K562 (cell line): ENCODE measurements around the gene TTC13. TPM values are rescaled to one million over a fixed set of nuclear protein-coding genes. Genes with fewer than 3 reads are reported as not detected.
A peak's percentile ranks its signal among the peaks of the same experiment; 100 is the strongest.

Experiments used
- ATAC-seq: fragments of 200-7000 bp; cut with Tn5 transposase; 3 replicates; pipeline ENCODE4 v1.9.1; 2020; ENCODE audit warnings: moderate library complexity
- BruUV-seq: library from RNA; stranded (reverse); fragments of 400-500 nt; replicated peaks from 2 replicates; lab custom pipeline; 2021; lab: Mats Ljungman, UMichigan
- CTCF ChIA-PET: fragments of 300-600 bp; formaldehyde crosslinking; extraction: SDS; loops from one replicate; lab custom pipeline; 2021; ENCODE audit warnings: low intra/inter-chr PET ratio; lab: Yijun Ruan, JAX
- POLR2A ChIA-PET: fragments of 300-600, 350-650 bp; sonication (Branson Sonifier 250); formaldehyde crosslinking; extraction: SDS; loops from one replicate; lab custom pipeline; 2021; ENCODE audit warnings: antibody characterized with exemption, inconsistent platforms; lab: Yijun Ruan, JAX
- DNase-seq, 4 experiments: peaks; one replicate each; pipeline versions ENCODE4 v3.0.0 to v3.0.0-alpha.2; 2011 to 2018; ENCODE audit warnings: low spot score in 3 of 4, mixed read lengths in 3 of 4; ENCODE audit errors: extremely low read depth in 1 of 4
- FAIRE-seq: peaks from 2 replicates; lab custom pipeline; 2011; peaks lifted over from hg19 to GRCh38; lab: Jason Lieb, UNC
- H2AFZ ChIP-seq: 2 replicates; pipeline ENCODE4 v1.6.0; 2011; ENCODE audit warnings: low read depth, low read length, control low read depth, inconsistent platforms
- H3K27ac ChIP-seq: fragments of 200-600 bp; 3 replicates; pipeline ENCODE4 v1.8.0; 2011; ENCODE audit warnings: low read depth, mild to moderate bottlenecking, control low read depth, inconsistent platforms, low read length, moderate library complexity, mixed read lengths; ENCODE audit errors: extremely low read depth
- H3K27me3 ChIP-seq, 2 experiments: fragments of 300-600 bp in 1 of 2; 2 replicates in 1 of 2; 3 replicates in 1 of 2; pipeline versions ENCODE4 v1.6.0 to v1.8.0; 2011; ENCODE audit warnings: inconsistent platforms in 2 of 2, low read length in 2 of 2, mild to moderate bottlenecking in 1 of 2, mixed read lengths in 1 of 2, moderate library complexity in 1 of 2; ENCODE audit not compliant: control insufficient read depth in 2 of 2, insufficient read depth in 2 of 2
- H3K36me3 ChIP-seq: fragments of 300-600 bp; 3 replicates; pipeline ENCODE4 v1.8.0; 2011; ENCODE audit warnings: mild to moderate bottlenecking, low read length, inconsistent platforms; ENCODE audit not compliant: control insufficient read depth, insufficient read depth
- H3K4me1 ChIP-seq, 2 experiments: fragments of 200-600 bp in 1 of 2; replicated peaks in 1 of 2; 2 replicates in 1 of 2; 3 replicates in 1 of 2; pipeline versions ENCODE4 v1.5.1 to v1.8.0; 2011; ENCODE audit warnings: inconsistent platforms in 2 of 2, low read length in 2 of 2, mild to moderate bottlenecking in 1 of 2, mixed read lengths in 1 of 2, moderate library complexity in 1 of 2; ENCODE audit not compliant: control insufficient read depth in 2 of 2, insufficient read depth in 2 of 2
- H3K4me2 ChIP-seq: 2 replicates; pipeline ENCODE4 v1.6.1; 2011; ENCODE audit warnings: low read length, control low read depth, inconsistent platforms, mixed read lengths; ENCODE audit not compliant: insufficient read depth
- H3K4me3 ChIP-seq: fragments of 200-600 bp; sonication (generic), shearing (Covaris generic); 2 replicates; pipeline ENCODE4 v1.5.1; 2016; ENCODE audit warnings: control low read depth, inconsistent platforms
- H3K79me2 ChIP-seq: fragments of 200-600 bp; 3 replicates; pipeline ENCODE4 v1.8.0; 2011; ENCODE audit warnings: low read length, inconsistent platforms; ENCODE audit not compliant: control insufficient read depth, insufficient read depth
- H3K9ac ChIP-seq, 2 experiments: 2 replicates each; pipeline versions ENCODE4 v1.6.0 to v1.6.1; 2011; ENCODE audit warnings: low read depth in 2 of 2, low read length in 2 of 2, control low read depth in 1 of 2, inconsistent platforms in 1 of 2, mild to moderate bottlenecking in 1 of 2, mixed read lengths in 1 of 2; ENCODE audit not compliant: insufficient read depth in 1 of 2
- H3K9me1 ChIP-seq: one replicate; pipeline ENCODE4 v1.6.0; 2011; ENCODE audit warnings: inconsistent platforms, mild to moderate bottlenecking, low read length, moderate library complexity; ENCODE audit not compliant: control insufficient read depth, insufficient read depth
- H3K9me3 ChIP-seq: replicated peaks from 2 replicates; pipeline ENCODE4 v1.5.1; 2011; ENCODE audit warnings: low read depth, low read length, inconsistent platforms; ENCODE audit not compliant: control insufficient read depth, insufficient read depth
- H4K20me1 ChIP-seq: replicated peaks from 2 replicates; pipeline ENCODE4 v1.6.1; 2011; ENCODE audit warnings: low read length, inconsistent platforms, mixed read lengths; ENCODE audit not compliant: control insufficient read depth, insufficient read depth
- C11orf30 ChIP-seq: fragments of 450-650 bp; IDR thresholded peaks from 2 replicates; pipeline ENCODE4 v1.6.1; 2016; ENCODE audit warnings: low read depth, mild to moderate bottlenecking
- EGR1 ChIP-seq: fragments of 450-650 bp; conservative IDR thresholded peaks from 2 replicates; pipeline ENCODE4 v1.6.1; 2017; ENCODE audit warnings: mild to moderate bottlenecking
- MAFG ChIP-seq: fragments of 450-650 bp; conservative IDR thresholded peaks from 2 replicates; pipeline ENCODE4 v1.6.1; 2016; ENCODE audit warnings: missing genetic modification characterization, missing compliant biosample characterization
- PCBP1 ChIP-seq: fragments of 200-400 bp; formaldehyde crosslinking; IDR thresholded peaks from 2 replicates; pipeline ENCODE4 v1.6.1; 2018; ENCODE audit warnings: mild to moderate bottlenecking, low read depth, low read length; ENCODE audit not compliant: poor library complexity, severe bottlenecking
- SMARCB1 ChIP-seq: IDR thresholded peaks from 2 replicates; pipeline ENCODE4 v1.6.1; 2011; ENCODE audit warnings: improper control_type of control experiment, low read depth; ENCODE audit not compliant: insufficient read length
- TAF7 ChIP-seq: fragments of 450-650 bp; IDR thresholded peaks from 2 replicates; pipeline ENCODE4 v1.6.1; 2016; ENCODE audit warnings: missing genetic modification characterization, missing compliant biosample characterization
- TFAP4 ChIP-seq: sonication (generic); formaldehyde crosslinking; IDR thresholded peaks from 2 replicates; pipeline ENCODE4 v1.8.0; 2022; ENCODE audit warnings: missing genetic modification reagents, mild to moderate bottlenecking, moderate library complexity, borderline replicate concordance
- ZBTB1 ChIP-seq: sonication (generic); formaldehyde crosslinking; IDR thresholded peaks from 2 replicates; pipeline ENCODE4 v1.8.1; 2023; ENCODE audit warnings: missing genetic modification reagents, low read depth, mild to moderate bottlenecking, borderline replicate concordance
- ZBTB2 ChIP-seq: fragments of 450-650 bp; IDR thresholded peaks from 2 replicates; pipeline ENCODE4 v1.6.1; 2016; ENCODE audit warnings: antibody characterized with exemption
- ZNF316 ChIP-seq: fragments of 450-650 bp; IDR thresholded peaks from 2 replicates; pipeline ENCODE4 v1.6.1; 2016
- ZNF511 ChIP-seq: sonication (generic); formaldehyde crosslinking; IDR thresholded peaks from 2 replicates; pipeline ENCODE4 v1.8.0; 2022; ENCODE audit warnings: mild to moderate bottlenecking, missing genetic modification reagents
- in situ Hi-C: fragments of 300-500 bp; cut with MboI; formaldehyde crosslinking; loops from 4 replicates; pipeline ENCODE4 v1.15.0; 2018; ENCODE audit warnings: inconsistent platforms, mixed read lengths
- intact Hi-C: fragments of 100-400 bp; cut with micrococcal nuclease; formaldehyde crosslinking; loops from 2 replicates; pipeline ENCODE4 v1.14.2; 2022
- polyA plus RNA-seq, 8 experiments: library from polyadenylated mRNA; depleted of rRNA in 4 of 8; stranded (reverse) in 5 of 8; unstranded in 3 of 8; fragments of >200 nt; fragmentation: Nextera tagmentation in 2 of 8; fragmentation: Illumina TruSeq in 1 of 8; extraction: Ambion mirVana in 2 of 8; extraction: Trizol in 1 of 8; gene quantifications; 2 replicates each; pipeline versions ENCODE4 v1.2.1 to v1.2.3, GENCODE V29; 2011 to 2014; ENCODE audit warnings: inconsistent platforms in 1 of 8, missing spikeins in 1 of 8
- total RNA-seq, 7 experiments: library from RNA; depleted of rRNA in 6 of 7; stranded (reverse); fragments of >200 nt in 6 of 7; fragmentation: Illumina TruSeq in 2 of 7; extraction: Trizol in 2 of 7; gene quantifications; 2 replicates each; pipeline versions ENCODE4 v1.2.1 to v1.2.3, GENCODE V29; 2011 to 2021; ENCODE audit warnings: low replicate concordance in 1 of 7

The TTC13 gene
- total and polyA plus RNA-seq, 9 of the 15 experiments (the other 6 are each of a cell fraction or from before 2014, with no cell fraction given), result 1.7 to 13.8 (median 9.6) TPM

GRCh38 chr1:231001892-231002291 is 23.2 kb upstream of the TTC13 start:
- BruUV-seq, result no TSS peak
- Histone ChIP-seq H3K4me1 (no peaks in the 10 kb centered on the region), H3K36me3 (peaks cover 44% of the 10 kb centered on the region), H3K79me2 (no peaks in the 10 kb centered on the region), H3K27ac (no peak overlapping the region), H3K9ac (no peak overlapping the region), H2AFZ (no peak overlapping the region), H3K4me3 (no peak overlapping the region), H3K27me3 (no peaks in the 10 kb centered on the region), H3K9me3 (no peaks in the 10 kb centered on the region; the same call in 1 of the 2 replicates), H4K20me1 (no peaks in the 10 kb centered on the region), H3K4me2 (no peak overlapping the region), H3K9me1 (no peaks in the 10 kb centered on the region)
- in situ Hi-C loops (no loop called here), intact Hi-C loops (no loop called here)
- TF ChIP-seq TFAP4 (CRISPR knock-in tag) (no peak), ZNF511 (no peak), EGR1 (no peak), PCBP1 (no peak), ZNF316 (peak; percentile 58), ZBTB2 (no peak), ZBTB1 (CRISPR knock-in tag) (no peak), MAFG (tag) (0 out of 2 replicates have a peak, but pooled peaks have one; percentile 20), SMARCB1 (no peak), C11orf30 (peak; percentile 49; the same call in 1 of the 2 replicates), TAF7 (tag) (no peak)
- CTCF ChIA-PET, result no interaction called here
- POLR2A ChIA-PET, result interaction anchor here (0.8 to 1.7 kb wide), 7 partner anchors 10 to 65 kb away, joined by 3 to 10 read pairs (median 3); no protein-coding TSS in a partner anchor
- no peak for FAIRE-seq
- DNase-seq, result no peak
- no peak for ATAC-seq
